H1 (cell line): Measurements from ENCODE around the gene STX8. TPM values are rescaled to one million over a fixed set of nuclear protein-coding genes. Genes with fewer than 3 reads are reported as not detected.

Experiments
- CHD7 ChIP-seq: fragments of 300-600 bp; sonication (generic); IDR thresholded peaks from 2 replicates; pipeline ENCODE4 v1.7.1; 2012; ENCODE audit warnings: low read length, moderate library complexity, mild to moderate bottlenecking, inconsistent platforms; ENCODE audit not compliant: insufficient replicate concordance
- CTCF ChIP-seq, 3 experiments: IDR thresholded peaks; 1 replicate in 2 of 3; 2 replicates in 1 of 3; pipeline versions ENCODE4 v1.5.1 to v1.6.1; 2011; ENCODE audit warnings: low read length in 3 of 3, mild to moderate bottlenecking in 3 of 3, inconsistent platforms in 2 of 3, low read depth in 1 of 3, moderate library complexity in 1 of 3; ENCODE audit not compliant: insufficient read depth in 1 of 3; ENCODE audit errors: control extremely low read depth in 1 of 3
- RAD21 ChIP-seq, 2 experiments: IDR thresholded peaks in 1 of 2; conservative IDR thresholded peaks in 1 of 2; 2 replicates each; pipeline ENCODE4 v1.6.1; 2011; ENCODE audit warnings: low read depth in 2 of 2, low read length in 2 of 2, improper control_type of control experiment in 1 of 2, inconsistent platforms in 1 of 2, mild to moderate bottlenecking in 1 of 2, moderate library complexity in 1 of 2
- USF2 ChIP-seq: IDR thresholded peaks from 2 replicates; pipeline ENCODE4 v1.6.1; 2011; ENCODE audit warnings: low read length, improper control_type of control experiment
- polyA plus RNA-seq, 7 experiments: library from polyadenylated mRNA; depleted of rRNA in 3 of 7; stranded (reverse) in 5 of 7; unstranded in 2 of 7; fragments of >200 nt in 5 of 7; fragments of 200-250 nt in 2 of 7; gene quantifications; 1 replicate in 5 of 7; 2 replicates in 1 of 7; 4 replicates in 1 of 7; pipeline versions ENCODE4 v1.2.1 to v1.2.3, GENCODE V29; 2011 to 2013; ENCODE audit warnings: missing spikeins in 2 of 7, mixed read lengths in 2 of 7
- total RNA-seq: library from RNA; stranded (reverse); fragmentation: NEBNext Ultra II Directional; extraction: Animal tissue kit (Norgen Biotek cat#: 25700); gene quantifications from 2 replicates; pipeline ENCODE4 v1.2.1, GENCODE V29; 2021

STX8 gene
- total and polyA plus RNA-seq, 2 of the 8 experiments (the other 6 are each of a cell fraction or from before 2014, with no cell fraction given), result 22.8 to 42.5 TPM

GRCh38 chr17:9436630-9437029 is 139.0 kb downstream of the STX8 start (continued):
- TF ChIP-seq CHD7 (no peak), CTCF (IDR thresholded peaks at IDR 0.05; ENCODE audit: control extremely low read depth in 1 of 3, insufficient read depth in 1 of 3, low read depth in 1 of 3, low read length in 3 of 3) (no peak), USF2 (no peak), RAD21 (IDR thresholded peaks at IDR 0.05 in 1 of 2, conservative IDR thresholded peaks at IDR 0.05 in 1 of 2; ENCODE audit: low read depth in 2 of 2, low read length in 2 of 2) (no peak)
